GM20431 (cell line): Measurements from ENCODE around the gene CYP46A1.

Experiments used
- in situ Hi-C: fragments of 300-500 bp; cut with MseI, MboI; formaldehyde crosslinking; loops from one replicate; pipeline ENCODE4 v1.15.0; 2020; ENCODE audit warnings: low sequenced_read_pairs; ENCODE audit not compliant: unreplicated experiment

CYP46A1 gene

GRCh38 chr14:99685151-99685591 lies 1.1 kb downstream of the CYP46A1 start:
- in situ Hi-C loops = no loop called here

- in situ Hi-C loops = no loop called here
These were observed 1.5 kb downstream of the CYP46A1 start for GRCh38 chr14:99685596-99685995.

GRCh38 chr14:99686557-99687283 lies 2.6 kb downstream of the CYP46A1 start:
- in situ Hi-C loops = no loop called here

- in situ Hi-C loops = no loop called here
These were observed 3.4 kb downstream of the CYP46A1 start for GRCh38 chr14:99687284-99688209.

GRCh38 chr14:99688210-99688581 lies 4.1 kb downstream of the CYP46A1 start:
- in situ Hi-C loops = no loop called here

GRCh38 chr14:99688629-99689028 lies 4.5 kb downstream of the CYP46A1 start:
- in situ Hi-C loops = no loop called here

GRCh38 chr14:99689266-99690236 lies 5.5 kb downstream of the CYP46A1 start:
- in situ Hi-C loops = no loop called here

- in situ Hi-C loops = no loop called here
These were observed 6.5 kb downstream of the CYP46A1 start for GRCh38 chr14:99690636-99691035.

- in situ Hi-C loops = no loop called here
These were observed 7.2 kb downstream of the CYP46A1 start for GRCh38 chr14:99691111-99691885.

- in situ Hi-C loops = no loop called here
These were observed 9.8 kb downstream of the CYP46A1 start for GRCh38 chr14:99693918-99694317.

GRCh38 chr14:99696929-99697328 lies 12.8 kb downstream of the CYP46A1 start:
- in situ Hi-C loops = no loop called here

- in situ Hi-C loops = no loop called here
These were observed 14.1 kb downstream of the CYP46A1 start for GRCh38 chr14:99698236-99698635.

- in situ Hi-C loops = no loop called here
These were observed 14.5 kb downstream of the CYP46A1 start for GRCh38 chr14:99698642-99699041.

GRCh38 chr14:99699085-99699760 lies 15.1 kb downstream of the CYP46A1 start:
- in situ Hi-C loops = no loop called here

- in situ Hi-C loops = no loop called here
These were observed 15.8 kb downstream of the CYP46A1 start for GRCh38 chr14:99699861-99700260.

- in situ Hi-C loops = no loop called here
These were observed 16.3 kb downstream of the CYP46A1 start for GRCh38 chr14:99700379-99700778.

- in situ Hi-C loops = no loop called here
These were observed 17.2 kb downstream of the CYP46A1 start for GRCh38 chr14:99701260-99701659.

GRCh38 chr14:99702115-99702514 lies 18.0 kb downstream of the CYP46A1 start:
- in situ Hi-C loops = no loop called here

GRCh38 chr14:99703381-99703780 lies 19.3 kb downstream of the CYP46A1 start:
- in situ Hi-C loops = no loop called here
